Body of pancreas (tissue), 4 donors: ENCODE results near the gene ZNF500. TPM values are rescaled to one million over a fixed set of nuclear protein-coding genes. Genes with fewer than 3 reads are reported as not detected.

ENCODE experiments used
- ATAC-seq: fragments of 150-250 bp; one replicate; pipeline ENCODE4 v1.9.1; 2016
- DNase-seq, 4 donors: peaks; one replicate each; pipeline ENCODE4 v3.0.0-alpha.2; 2019
- H3K27ac ChIP-seq, 4 donors: fragments of 200-600 bp; sonication (generic); 1 replicate in 3 of 4; 2 replicates in 1 of 4; pipeline versions ENCODE4 v1.5.1 to v1.6.1; 2016 to 2019; ENCODE audit warnings: mild to moderate bottlenecking in 1 of 4, mixed read lengths in 1 of 4, moderate library complexity in 1 of 4
- H3K27me3 ChIP-seq, 2 donors: fragments of 200-600 bp; sonication (generic); one replicate each; pipeline ENCODE4 v1.6.0; 2016; ENCODE audit warnings: mild to moderate bottlenecking in 1 of 2
- H3K36me3 ChIP-seq, 2 donors: fragments of 200-600 bp; sonication (generic); replicated peaks in 1 of 2; 2 replicates each; pipeline ENCODE4 v1.5.1; 2016; ENCODE audit warnings: low read depth in 2 of 2; ENCODE audit not compliant: insufficient read depth in 1 of 2
- H3K4me1 ChIP-seq: fragments of 200-600 bp; sonication (generic); one replicate; pipeline ENCODE4 v1.6.0; 2016
- H3K4me3 ChIP-seq, 2 donors: fragments of 200-600 bp; sonication (generic); 1 replicate in 1 of 2; 2 replicates in 1 of 2; pipeline ENCODE4 v1.5.1; 2016 to 2019
- H3K9me3 ChIP-seq, 3 donors: fragments of 200-600 bp; sonication (generic); 1 replicate in 2 of 3; 2 replicates in 1 of 3; pipeline ENCODE4 v1.5.1; 2016
- POLR2A ChIP-seq, 3 donors: fragments of 450-650 bp; IDR thresholded peaks; one replicate each; pipeline ENCODE4 v1.6.1; 2016; ENCODE audit warnings: antibody characterized with exemption in 3 of 3, mild to moderate bottlenecking in 2 of 3
- WGBS, 2 donors: methylation state at CpG; one replicate each; pipeline ENCODE4 v1.1.5; 2017; 5-methylcytosine and 5-hydroxymethylcytosine counted together
- intact Hi-C: fragments of 100-400 bp; cut with DNase I; formaldehyde crosslinking; loops from one replicate; pipeline ENCODE4 v1.15.1; 2023
- total RNA-seq, 2 donors: library from RNA; depleted of rRNA; stranded (reverse); fragments of >200 nt; gene quantifications; one replicate each; pipeline ENCODE4 v1.1.0, GENCODE V29; 2016
- TF ChIP-seq, protein P1 (sequence below), 7 experiments: fragments of 450-650 bp in 4 of 7; fragments of 200-600 bp in 3 of 7; sonication (generic) in 3 of 7; IDR thresholded peaks; one replicate each; pipeline ENCODE4 v1.5.1; 2016 to 2019; ENCODE audit warnings: antibody characterized with exemption in 7 of 7

The ZNF500 gene
- total RNA-seq, 2 donors from 2014 or later, result 7.5 to 13.8 TPM

DNA sequence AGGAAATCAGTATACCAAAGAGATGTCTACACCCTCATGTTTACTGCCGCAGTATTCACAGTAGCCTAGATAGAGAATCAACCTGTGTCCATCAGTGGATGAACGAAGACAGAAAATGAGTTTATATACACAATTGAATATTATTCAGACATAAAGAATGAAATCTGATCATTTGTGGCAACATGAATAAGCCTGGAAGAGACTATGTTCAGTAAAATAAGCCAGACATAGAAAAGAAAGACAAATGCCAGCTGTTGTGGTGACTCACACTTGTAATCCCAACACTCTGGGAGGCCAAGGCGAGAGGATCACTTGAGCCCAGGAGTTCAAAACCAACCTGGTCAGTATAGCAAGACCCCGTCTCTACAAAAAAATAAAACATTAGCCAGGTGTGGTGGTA lies 57.5 kb downstream of the ZNF500 start:
- no peaks in the 10 kb centered on the region for H3K27me3 ChIP-seq
- TF ChIP-seq, protein P1, sequence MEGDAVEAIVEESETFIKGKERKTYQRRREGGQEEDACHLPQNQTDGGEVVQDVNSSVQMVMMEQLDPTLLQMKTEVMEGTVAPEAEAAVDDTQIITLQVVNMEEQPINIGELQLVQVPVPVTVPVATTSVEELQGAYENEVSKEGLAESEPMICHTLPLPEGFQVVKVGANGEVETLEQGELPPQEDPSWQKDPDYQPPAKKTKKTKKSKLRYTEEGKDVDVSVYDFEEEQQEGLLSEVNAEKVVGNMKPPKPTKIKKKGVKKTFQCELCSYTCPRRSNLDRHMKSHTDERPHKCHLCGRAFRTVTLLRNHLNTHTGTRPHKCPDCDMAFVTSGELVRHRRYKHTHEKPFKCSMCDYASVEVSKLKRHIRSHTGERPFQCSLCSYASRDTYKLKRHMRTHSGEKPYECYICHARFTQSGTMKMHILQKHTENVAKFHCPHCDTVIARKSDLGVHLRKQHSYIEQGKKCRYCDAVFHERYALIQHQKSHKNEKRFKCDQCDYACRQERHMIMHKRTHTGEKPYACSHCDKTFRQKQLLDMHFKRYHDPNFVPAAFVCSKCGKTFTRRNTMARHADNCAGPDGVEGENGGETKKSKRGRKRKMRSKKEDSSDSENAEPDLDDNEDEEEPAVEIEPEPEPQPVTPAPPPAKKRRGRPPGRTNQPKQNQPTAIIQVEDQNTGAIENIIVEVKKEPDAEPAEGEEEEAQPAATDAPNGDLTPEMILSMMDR (IDR thresholded peaks at IDR 0.05), result no peak
- TF ChIP-seq POLR2A (IDR thresholded peaks at IDR 0.05), result no peak
- WGBS, 2 donors, result 96 to 97% methylated on average over 4 of the region's 4 CpGs
- H3K4me3 ChIP-seq, result no peak overlapping the region
- peaks cover 13% of the 10 kb centered on the region for H3K4me1 ChIP-seq
- no peaks in the 10 kb centered on the region for H3K9me3 ChIP-seq
- H3K36me3 ChIP-seq, result peaks cover 0 to 2% of the 10 kb centered on the region in 2 donors
- H3K27ac ChIP-seq, result no peak overlapping the region
- ATAC-seq, result no peak
- no peak for DNase-seq
- intact Hi-C loops, result no loop called here

- TF ChIP-seq POLR2A (IDR thresholded peaks at IDR 0.05), result no peak
- TF ChIP-seq, protein P1 (IDR thresholded peaks at IDR 0.05), result no peak
- DNase-seq, result no peak
- Histone ChIP-seq H3K4me1 (no peaks in the 10 kb centered on the region), H3K27me3 (no peaks in the 10 kb centered on the region), H3K9me3 (no peaks in the 10 kb centered on the region), H3K36me3 (peaks cover 0 to 2% of the 10 kb centered on the region in 2 donors), H3K27ac (no peak overlapping the region), H3K4me3 (no peak overlapping the region)
- WGBS, 2 donors, result 83 to 88% methylated on average over 7 of the region's 7 CpGs
- no peak for ATAC-seq
- intact Hi-C loops, result no loop called here
These were observed 60.1 kb downstream of the ZNF500 start for GRCh38 chr16:4706871-4707270.

- H3K36me3 ChIP-seq, result peaks cover 0 to 7% of the 10 kb centered on the region in 2 donors
- DNase-seq (no peak), ATAC-seq (no peak)
- WGBS, 2 donors, result 93% methylated on average over 14 of the region's 14 CpGs
- no peaks in the 10 kb centered on the region for H3K27me3 ChIP-seq
- TF ChIP-seq, protein P1 (IDR thresholded peaks at IDR 0.05), result no peak
- TF ChIP-seq POLR2A (IDR thresholded peaks at IDR 0.05), result no peak
- H3K27ac ChIP-seq, result no peak overlapping the region
- no peaks in the 10 kb centered on the region for H3K4me1 ChIP-seq
- no peaks in the 10 kb centered on the region for H3K9me3 ChIP-seq
- H3K4me3 ChIP-seq, result no peak overlapping the region
- intact Hi-C loops, result no loop called here
These were observed 62.0 kb downstream of the ZNF500 start for GRCh38 chr16:4704913-4705312.

DNA sequence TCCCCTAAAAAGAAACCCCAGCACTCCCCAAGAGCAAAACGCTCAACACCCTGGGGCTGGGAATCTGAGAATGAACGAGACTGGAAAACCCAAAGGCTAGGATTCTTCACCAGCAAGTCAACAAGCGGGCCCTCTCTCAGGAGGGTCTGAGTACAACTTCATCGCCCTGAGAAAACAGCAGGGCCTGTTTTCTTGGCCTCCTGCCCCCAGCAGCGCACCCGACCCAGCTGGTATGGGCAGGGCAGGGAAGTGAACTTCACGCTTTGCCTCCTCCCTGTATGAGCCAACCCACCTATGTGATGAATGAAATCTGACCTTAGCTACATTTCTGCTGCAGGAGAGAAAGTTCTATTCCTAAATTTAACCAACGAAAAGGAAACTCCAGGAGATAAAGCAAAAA lies 62.5 kb downstream of the ZNF500 start:
- no peak overlapping the region for H3K27ac ChIP-seq
- TF ChIP-seq, protein P1 (IDR thresholded peaks at IDR 0.05), result no peak
- TF ChIP-seq POLR2A (IDR thresholded peaks at IDR 0.05), result no peak
- peaks cover 0 to 10% of the 10 kb centered on the region in 2 donors for H3K36me3 ChIP-seq
- no peaks in the 10 kb centered on the region for H3K9me3 ChIP-seq
- H3K4me1 ChIP-seq, result no peaks in the 10 kb centered on the region
- H3K27me3 ChIP-seq, result no peaks in the 10 kb centered on the region
- H3K4me3 ChIP-seq, result no peak overlapping the region
- 84 to 86% methylated on average over 8 of the region's 8 CpGs for WGBS, 2 donors
- intact Hi-C loops, result no loop called here
- DNase-seq (no peak), ATAC-seq (no peak)

DNA sequence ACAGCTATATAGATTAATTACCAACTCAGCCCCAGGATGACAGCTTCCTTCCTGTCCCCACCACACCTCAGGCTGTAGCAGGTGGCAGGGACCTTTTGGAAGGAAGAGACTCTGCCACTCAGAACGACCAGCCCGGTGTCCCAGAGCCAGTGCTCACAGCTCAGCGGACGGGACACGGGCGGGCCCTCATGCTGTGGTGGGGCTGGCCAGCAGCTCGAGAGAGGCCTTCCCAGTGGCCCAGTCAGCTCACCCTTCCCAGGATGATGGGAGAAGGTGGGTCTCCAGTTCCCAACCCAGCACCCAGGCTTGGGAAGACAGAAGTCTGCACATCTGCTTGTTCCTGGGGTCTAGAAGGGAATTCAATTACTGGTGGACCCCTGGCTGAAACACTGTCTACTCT lies 63.1 kb downstream of the ZNF500 start:
- Histone ChIP-seq H3K4me1 (no peaks in the 10 kb centered on the region), H3K27me3 (no peaks in the 10 kb centered on the region), H3K27ac (no peak overlapping the region), H3K36me3 (peaks cover 0 to 14% of the 10 kb centered on the region in 2 donors), H3K4me3 (no peak overlapping the region), H3K9me3 (no peaks in the 10 kb centered on the region)
- intact Hi-C loops, result no loop called here
- WGBS, 2 donors, result 81% methylated on average over 7 of the region's 7 CpGs; no CpG with 5 or more reads in 1 of the 2 donors
- TF ChIP-seq, protein P1 (IDR thresholded peaks at IDR 0.05), result no peak
- no peak for TF ChIP-seq POLR2A (IDR thresholded peaks at IDR 0.05)
- DNase-seq, result no peak
- ATAC-seq, result no peak
